NCI-H187 (cell line): ENCODE measurements around the gene PLEKHG1.

Experiments
- DNase-seq, 2 experiments: peaks; one replicate each; lab custom pipeline; 2025; lab: John Stamatoyannopoulos, UW

The PLEKHG1 gene

GRCh38 chr6:150640556-150641209 is 41.0 kb downstream of the PLEKHG1 start:
- DNase-seq, result no peak

- no peak for DNase-seq
These were observed 41.9 kb downstream of the PLEKHG1 start for GRCh38 chr6:150641398-150642139.

- DNase-seq, result no peak
These were observed 46.5 kb downstream of the PLEKHG1 start for GRCh38 chr6:150646228-150646627.

- no peak for DNase-seq
These were observed 47.4 kb downstream of the PLEKHG1 start for GRCh38 chr6:150647051-150647450.
